SK-N-SH treated with all-trans-retinoic acid at 6 μM for 48 hours (cell line): ENCODE data around the gene CDC14A.

Source experiments
- ATAC-seq: fragments of 200-7000 bp; cut with Tn5 transposase; 3 replicates; pipeline ENCODE4 v1.9.1; 2020; ENCODE audit warnings: mild to moderate bottlenecking, moderate library complexity
- ARNTL ChIP-seq: fragments of 450-650 bp; formaldehyde crosslinking; IDR thresholded peaks from 2 replicates; pipeline ENCODE4 v1.5.0; 2020; ENCODE audit warnings: low read depth, mild to moderate bottlenecking, moderate library complexity, borderline replicate concordance
- BACH2 ChIP-seq: fragments of 250-450 bp; sonication (Bioruptor Pico); IDR thresholded peaks from 2 replicates; pipeline ENCODE4 v1.9.0; 2021; ENCODE audit warnings: mild to moderate bottlenecking, borderline replicate concordance
- ESRRG ChIP-seq: fragments of 250-450 bp; sonication (Bioruptor Pico); IDR thresholded peaks from 2 replicates; pipeline ENCODE4 v1.6.1; 2021; ENCODE audit warnings: mild to moderate bottlenecking
- GLIS3 ChIP-seq: fragments of 250-450 bp; sonication (Bioruptor Pico); IDR thresholded peaks from 2 replicates; pipeline ENCODE4 v1.5.0; 2020; ENCODE audit warnings: mild to moderate bottlenecking, moderate library complexity
- ISL1 ChIP-seq: fragments of 250-450 bp; sonication (Bioruptor Pico); IDR thresholded peaks from 2 replicates; pipeline ENCODE4 v2.1.2; 2022; ENCODE audit warnings: mild to moderate bottlenecking, moderate library complexity
- OSR1 ChIP-seq: fragments of 250-450 bp; sonication (Bioruptor Pico); IDR thresholded peaks from 2 replicates; pipeline ENCODE4 v1.8.0; 2022; ENCODE audit warnings: moderate library complexity, mild to moderate bottlenecking, inconsistent platforms
- PPARA ChIP-seq: fragments of 250-450 bp; sonication (Bioruptor Pico); IDR thresholded peaks from 2 replicates; pipeline ENCODE4 v1.5.0; 2020; ENCODE audit warnings: mild to moderate bottlenecking, borderline replicate concordance
- RARB ChIP-seq: fragments of 250-450 bp; sonication (Bioruptor Pico); IDR thresholded peaks from 2 replicates; pipeline ENCODE4 v1.8.0; 2021; ENCODE audit warnings: mild to moderate bottlenecking, moderate library complexity
- SNAI2 ChIP-seq: fragments of 250-450 bp; sonication (Bioruptor Pico); IDR thresholded peaks from 2 replicates; pipeline ENCODE4 v1.5.0; 2020; ENCODE audit warnings: mild to moderate bottlenecking, moderate library complexity
- TCF4 ChIP-seq: fragments of 250-450 bp; sonication (Bioruptor Pico); IDR thresholded peaks from 2 replicates; pipeline ENCODE4 v1.8.0; 2021; ENCODE audit warnings: mild to moderate bottlenecking, moderate library complexity, borderline replicate concordance
- TOX ChIP-seq: fragments of 250-450 bp; sonication (Bioruptor Pico); IDR thresholded peaks from 2 replicates; pipeline ENCODE4 v1.8.0; 2021; ENCODE audit warnings: mild to moderate bottlenecking, moderate library complexity, borderline replicate concordance
- ZC3H10 ChIP-seq: fragments of 250-450 bp; sonication (Bioruptor Pico); IDR thresholded peaks from 2 replicates; pipeline ENCODE4 v1.5.1; 2021; ENCODE audit warnings: mild to moderate bottlenecking, moderate library complexity
- ZFP3 ChIP-seq: fragments of 250-450 bp; sonication (Bioruptor Pico); IDR thresholded peaks from 2 replicates; pipeline ENCODE4 v1.5.0; 2020; ENCODE audit warnings: mild to moderate bottlenecking, moderate library complexity
- ZFP30 ChIP-seq: fragments of 450-650 bp; formaldehyde crosslinking; IDR thresholded peaks from 2 replicates; pipeline ENCODE4 v1.5.0; 2022; ENCODE audit warnings: mild to moderate bottlenecking, moderate library complexity
- ZNF565 ChIP-seq: fragments of 450-650 bp; formaldehyde crosslinking; conservative IDR thresholded peaks from 2 replicates; pipeline ENCODE4 v1.5.0; 2020; ENCODE audit warnings: low read depth, mild to moderate bottlenecking, moderate library complexity
- ZNF70 ChIP-seq: fragments of 450-650 bp; formaldehyde crosslinking; IDR thresholded peaks from 2 replicates; pipeline ENCODE4 v1.5.0; 2020; ENCODE audit warnings: mild to moderate bottlenecking, moderate library complexity
- ZNF8 ChIP-seq: fragments of 450-650 bp; formaldehyde crosslinking; IDR thresholded peaks from 2 replicates; pipeline ENCODE4 v1.5.0; 2020; ENCODE audit warnings: mild to moderate bottlenecking, moderate library complexity
- TF ChIP-seq, protein P1 (sequence below): fragments of 250-450 bp; sonication (Bioruptor Pico); IDR thresholded peaks from 2 replicates; pipeline ENCODE4 v1.8.0; 2021; ENCODE audit warnings: low read depth, mild to moderate bottlenecking, moderate library complexity, borderline replicate concordance
- TF ChIP-seq, protein P2 (sequence below): fragments of 250-450 bp; sonication (Bioruptor Pico); IDR thresholded peaks from 2 replicates; pipeline ENCODE4 v1.5.1; 2020; ENCODE audit warnings: low read depth, mild to moderate bottlenecking, moderate library complexity
- TF ChIP-seq, protein P3 (sequence below): fragments of 250-450 bp; sonication (Bioruptor Pico); IDR thresholded peaks from 2 replicates; pipeline ENCODE4 v1.5.0; 2020; ENCODE audit warnings: mild to moderate bottlenecking, moderate library complexity
- TF ChIP-seq, protein P4 (sequence below): fragments of 250-450 bp; sonication (Bioruptor Pico); IDR thresholded peaks from 2 replicates; pipeline ENCODE4 v1.8.0; 2020; ENCODE audit warnings: mild to moderate bottlenecking, moderate library complexity, borderline replicate concordance

CDC14A gene

DNA sequence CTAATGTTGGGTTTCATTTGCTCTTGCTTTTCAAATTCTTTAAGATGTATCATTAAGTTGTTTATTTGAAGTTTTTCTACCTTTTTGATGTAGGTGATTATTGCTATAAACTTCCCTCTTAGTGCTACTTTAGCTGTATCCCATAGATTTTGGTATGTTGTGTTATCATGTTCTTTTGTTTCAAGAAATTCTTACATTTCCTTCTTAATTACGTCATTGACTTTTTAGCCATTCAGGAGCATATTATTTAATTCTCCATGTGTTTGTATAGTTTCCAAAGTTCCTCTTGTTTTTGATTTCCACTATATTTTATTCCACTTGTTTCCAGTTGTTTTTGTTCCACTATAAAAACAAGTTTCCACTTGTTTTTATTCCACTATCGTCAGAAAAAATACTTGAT, 200.6 kb downstream of the CDC14A start:
- TF ChIP-seq ZC3H10 (CRISPR knock-in tag) (no peak), ZNF565 (CRISPR knock-in tag) (no peak), ZFP3 (CRISPR knock-in tag) (no peak), BACH2 (no peak), GLIS3 (CRISPR knock-in tag) (no peak), TCF4 (no peak), ZNF8 (CRISPR knock-in tag) (no peak), ARNTL (CRISPR knock-in tag) (no peak), RARB (CRISPR knock-in tag) (no peak), OSR1 (CRISPR knock-in tag) (no peak), ESRRG (CRISPR knock-in tag) (no peak), TOX (CRISPR knock-in tag) (no peak), ZFP30 (no peak), ZNF70 (CRISPR knock-in tag) (no peak), PPARA (CRISPR knock-in tag) (no peak)
- TF ChIP-seq, protein P1, sequence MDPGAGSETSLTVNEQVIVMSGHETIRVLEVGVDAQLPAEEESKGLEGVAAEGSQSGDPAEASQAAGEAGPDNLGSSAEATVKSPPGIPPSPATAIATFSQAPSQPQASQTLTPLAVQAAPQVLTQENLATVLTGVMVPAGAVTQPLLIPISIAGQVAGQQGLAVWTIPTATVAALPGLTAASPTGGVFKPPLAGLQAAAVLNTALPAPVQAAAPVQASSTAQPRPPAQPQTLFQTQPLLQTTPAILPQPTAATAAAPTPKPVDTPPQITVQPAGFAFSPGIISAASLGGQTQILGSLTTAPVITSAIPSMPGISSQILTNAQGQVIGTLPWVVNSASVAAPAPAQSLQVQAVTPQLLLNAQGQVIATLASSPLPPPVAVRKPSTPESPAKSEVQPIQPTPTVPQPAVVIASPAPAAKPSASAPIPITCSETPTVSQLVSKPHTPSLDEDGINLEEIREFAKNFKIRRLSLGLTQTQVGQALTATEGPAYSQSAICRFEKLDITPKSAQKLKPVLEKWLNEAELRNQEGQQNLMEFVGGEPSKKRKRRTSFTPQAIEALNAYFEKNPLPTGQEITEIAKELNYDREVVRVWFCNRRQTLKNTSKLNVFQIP (CRISPR knock-in tag): no peak
- TF ChIP-seq, protein P2, sequence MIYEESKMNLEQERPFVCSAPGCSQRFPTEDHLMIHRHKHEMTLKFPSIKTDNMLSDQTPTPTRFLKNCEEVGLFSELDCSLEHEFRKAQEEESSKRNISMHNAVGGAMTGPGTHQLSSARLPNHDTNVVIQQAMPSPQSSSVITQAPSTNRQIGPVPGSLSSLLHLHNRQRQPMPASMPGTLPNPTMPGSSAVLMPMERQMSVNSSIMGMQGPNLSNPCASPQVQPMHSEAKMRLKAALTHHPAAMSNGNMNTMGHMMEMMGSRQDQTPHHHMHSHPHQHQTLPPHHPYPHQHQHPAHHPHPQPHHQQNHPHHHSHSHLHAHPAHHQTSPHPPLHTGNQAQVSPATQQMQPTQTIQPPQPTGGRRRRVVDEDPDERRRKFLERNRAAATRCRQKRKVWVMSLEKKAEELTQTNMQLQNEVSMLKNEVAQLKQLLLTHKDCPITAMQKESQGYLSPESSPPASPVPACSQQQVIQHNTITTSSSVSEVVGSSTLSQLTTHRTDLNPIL: no peak
- TF ChIP-seq, protein P3, sequence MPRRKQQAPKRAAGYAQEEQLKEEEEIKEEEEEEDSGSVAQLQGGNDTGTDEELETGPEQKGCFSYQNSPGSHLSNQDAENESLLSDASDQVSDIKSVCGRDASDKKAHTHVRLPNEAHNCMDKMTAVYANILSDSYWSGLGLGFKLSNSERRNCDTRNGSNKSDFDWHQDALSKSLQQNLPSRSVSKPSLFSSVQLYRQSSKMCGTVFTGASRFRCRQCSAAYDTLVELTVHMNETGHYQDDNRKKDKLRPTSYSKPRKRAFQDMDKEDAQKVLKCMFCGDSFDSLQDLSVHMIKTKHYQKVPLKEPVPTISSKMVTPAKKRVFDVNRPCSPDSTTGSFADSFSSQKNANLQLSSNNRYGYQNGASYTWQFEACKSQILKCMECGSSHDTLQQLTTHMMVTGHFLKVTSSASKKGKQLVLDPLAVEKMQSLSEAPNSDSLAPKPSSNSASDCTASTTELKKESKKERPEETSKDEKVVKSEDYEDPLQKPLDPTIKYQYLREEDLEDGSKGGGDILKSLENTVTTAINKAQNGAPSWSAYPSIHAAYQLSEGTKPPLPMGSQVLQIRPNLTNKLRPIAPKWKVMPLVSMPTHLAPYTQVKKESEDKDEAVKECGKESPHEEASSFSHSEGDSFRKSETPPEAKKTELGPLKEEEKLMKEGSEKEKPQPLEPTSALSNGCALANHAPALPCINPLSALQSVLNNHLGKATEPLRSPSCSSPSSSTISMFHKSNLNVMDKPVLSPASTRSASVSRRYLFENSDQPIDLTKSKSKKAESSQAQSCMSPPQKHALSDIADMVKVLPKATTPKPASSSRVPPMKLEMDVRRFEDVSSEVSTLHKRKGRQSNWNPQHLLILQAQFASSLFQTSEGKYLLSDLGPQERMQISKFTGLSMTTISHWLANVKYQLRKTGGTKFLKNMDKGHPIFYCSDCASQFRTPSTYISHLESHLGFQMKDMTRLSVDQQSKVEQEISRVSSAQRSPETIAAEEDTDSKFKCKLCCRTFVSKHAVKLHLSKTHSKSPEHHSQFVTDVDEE (CRISPR knock-in tag): no peak
- TF ChIP-seq, protein P4, sequence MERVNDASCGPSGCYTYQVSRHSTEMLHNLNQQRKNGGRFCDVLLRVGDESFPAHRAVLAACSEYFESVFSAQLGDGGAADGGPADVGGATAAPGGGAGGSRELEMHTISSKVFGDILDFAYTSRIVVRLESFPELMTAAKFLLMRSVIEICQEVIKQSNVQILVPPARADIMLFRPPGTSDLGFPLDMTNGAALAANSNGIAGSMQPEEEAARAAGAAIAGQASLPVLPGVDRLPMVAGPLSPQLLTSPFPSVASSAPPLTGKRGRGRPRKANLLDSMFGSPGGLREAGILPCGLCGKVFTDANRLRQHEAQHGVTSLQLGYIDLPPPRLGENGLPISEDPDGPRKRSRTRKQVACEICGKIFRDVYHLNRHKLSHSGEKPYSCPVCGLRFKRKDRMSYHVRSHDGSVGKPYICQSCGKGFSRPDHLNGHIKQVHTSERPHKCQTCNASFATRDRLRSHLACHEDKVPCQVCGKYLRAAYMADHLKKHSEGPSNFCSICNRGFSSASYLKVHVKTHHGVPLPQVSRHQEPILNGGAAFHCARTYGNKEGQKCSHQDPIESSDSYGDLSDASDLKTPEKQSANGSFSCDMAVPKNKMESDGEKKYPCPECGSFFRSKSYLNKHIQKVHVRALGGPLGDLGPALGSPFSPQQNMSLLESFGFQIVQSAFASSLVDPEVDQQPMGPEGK (CRISPR knock-in tag): no peak
- no peak for ATAC-seq

DNA sequence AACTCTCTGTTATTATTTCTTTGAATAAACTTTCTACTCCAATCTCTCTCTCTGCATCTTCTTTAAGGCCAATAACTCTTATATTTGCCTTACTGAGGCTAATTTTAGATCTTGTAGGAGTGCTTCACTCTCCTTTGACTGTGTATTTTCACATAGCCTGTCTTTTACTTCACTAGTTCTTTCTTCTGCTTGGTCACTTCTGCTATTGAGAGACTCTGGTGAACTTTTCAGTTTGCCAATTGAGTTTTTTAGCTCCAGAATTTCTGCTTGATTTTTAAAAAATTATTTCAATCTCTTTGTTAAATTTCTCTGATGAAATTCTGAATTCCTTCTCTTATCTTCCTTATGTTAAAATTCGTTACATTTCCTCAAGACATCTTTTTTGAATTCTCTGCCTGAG, 203.9 kb downstream of the CDC14A start:
- no peak for ATAC-seq
- TF ChIP-seq ISL1 (CRISPR knock-in tag) (no peak), ZFP30 (peak; percentile 46; the same call in 1 of the 2 replicates), ESRRG (CRISPR knock-in tag) (no peak)

DNA sequence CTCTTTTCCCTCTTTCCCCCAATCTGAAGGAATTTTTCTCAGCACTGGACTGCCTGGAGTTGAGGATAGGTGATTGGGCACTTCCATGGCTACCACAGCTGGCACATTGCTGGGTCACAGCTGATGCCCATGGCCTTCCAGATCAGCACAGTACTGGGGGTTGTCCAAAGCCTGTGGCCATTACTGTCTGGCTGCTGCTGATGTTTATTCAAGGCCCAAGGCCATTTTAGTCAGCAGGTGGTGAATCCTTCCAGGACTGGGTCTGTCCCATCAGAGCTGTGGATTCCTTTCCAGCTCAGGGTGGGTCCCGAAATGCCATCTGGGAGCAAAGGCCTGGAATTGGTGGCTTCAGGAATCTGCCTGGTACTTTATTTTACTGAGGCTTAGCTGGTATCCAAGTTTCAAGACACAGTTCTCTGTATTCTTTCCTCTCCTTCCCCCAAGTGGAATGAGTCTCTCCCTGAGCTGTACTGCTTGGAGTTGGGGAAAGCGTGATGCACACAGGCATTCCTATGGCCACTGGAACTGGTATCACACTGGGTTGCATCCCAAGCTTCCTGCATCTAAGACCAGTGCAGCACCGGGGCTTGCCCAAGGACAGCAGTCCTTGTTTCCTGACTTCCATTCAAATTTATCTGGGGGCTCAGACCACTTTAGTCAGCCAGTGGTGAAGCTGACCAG, 204.8 kb downstream of the CDC14A start:
- TF ChIP-seq, protein P1 (CRISPR knock-in tag): no peak
- TF ChIP-seq TCF4: no peak
- no peak for TF ChIP-seq GLIS3 (CRISPR knock-in tag)
- TF ChIP-seq ZNF565 (CRISPR knock-in tag): no peak
- TF ChIP-seq SNAI2 (CRISPR knock-in tag): no peak
- TF ChIP-seq TOX (CRISPR knock-in tag): no peak
- no peak for TF ChIP-seq RARB (CRISPR knock-in tag)
- no peak for TF ChIP-seq OSR1 (CRISPR knock-in tag)
- TF ChIP-seq ZNF8 (CRISPR knock-in tag): no peak
- TF ChIP-seq ZFP3 (CRISPR knock-in tag): no peak
- ATAC-seq: no peak
